Fibroblast of the aortic adventitia (primary cell): Measurements from ENCODE around the gene DNASE1L3. TPM values are rescaled to one million over a fixed set of nuclear protein-coding genes. Genes with fewer than 3 reads are reported as not detected.

Experiments
- DNase-seq: peaks from one replicate; pipeline ENCODE4 v3.0.0-alpha.2; 2010; ENCODE audit warnings: low read depth
- H3K4me3 ChIP-seq: 2 replicates; pipeline ENCODE4 v1.5.1; 2011; ENCODE audit warnings: low read depth, mild to moderate bottlenecking, control low read depth, low read length, moderate library complexity
- CTCF ChIP-seq: IDR thresholded peaks from 2 replicates; pipeline ENCODE4 v1.5.1; 2011; ENCODE audit warnings: mild to moderate bottlenecking, low read length, control low read depth, inconsistent platforms; ENCODE audit not compliant: insufficient read depth
- total RNA-seq: library from RNA; depleted of rRNA; stranded (reverse); fragments of >200 nt; gene quantifications from 2 replicates; pipeline ENCODE4 v1.2.3, GENCODE V29; 2012; ENCODE audit warnings: low replicate concordance

The DNASE1L3 gene
- total RNA-seq, 1 donor = not detected

DNA sequence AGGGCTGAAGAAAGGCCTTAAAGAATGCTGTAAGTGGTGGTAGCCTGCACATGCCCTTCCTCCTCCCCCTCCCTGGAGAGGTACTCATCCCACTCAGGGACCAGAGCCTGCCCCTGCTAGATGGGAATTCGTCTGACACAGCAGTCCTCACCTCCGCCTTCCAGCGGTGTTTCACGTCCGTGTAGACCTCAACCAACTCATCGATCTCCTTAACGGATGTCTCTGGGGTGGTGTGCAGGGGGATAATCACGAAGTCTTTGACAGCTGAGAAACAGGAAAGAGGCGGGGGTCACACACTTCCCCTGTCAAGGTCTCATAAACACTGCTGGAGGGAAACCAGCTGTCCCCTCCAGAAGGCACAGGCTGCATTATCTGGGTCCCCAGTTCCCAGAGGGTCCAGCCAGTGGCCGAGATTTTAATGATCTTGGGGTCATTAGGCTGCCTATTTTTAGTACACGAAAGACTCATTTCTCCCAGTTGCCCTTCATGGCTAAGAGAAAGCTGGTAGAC, 9.9 kb downstream of the DNASE1L3 start:
- no peak overlapping the region for H3K4me3 ChIP-seq
- TF ChIP-seq CTCF = no peak
- no peak for DNase-seq

GRCh38 chr3:58200121-58200709, 10.6 kb downstream of the DNASE1L3 start:
- no peak overlapping the region for H3K4me3 ChIP-seq
- no peak for DNase-seq
- no peak for TF ChIP-seq CTCF

GRCh38 chr3:58198804-58199203, 12.0 kb downstream of the DNASE1L3 start:
- no peak overlapping the region for H3K4me3 ChIP-seq
- TF ChIP-seq CTCF = no peak
- DNase-seq = peak; percentile 35

DNA sequence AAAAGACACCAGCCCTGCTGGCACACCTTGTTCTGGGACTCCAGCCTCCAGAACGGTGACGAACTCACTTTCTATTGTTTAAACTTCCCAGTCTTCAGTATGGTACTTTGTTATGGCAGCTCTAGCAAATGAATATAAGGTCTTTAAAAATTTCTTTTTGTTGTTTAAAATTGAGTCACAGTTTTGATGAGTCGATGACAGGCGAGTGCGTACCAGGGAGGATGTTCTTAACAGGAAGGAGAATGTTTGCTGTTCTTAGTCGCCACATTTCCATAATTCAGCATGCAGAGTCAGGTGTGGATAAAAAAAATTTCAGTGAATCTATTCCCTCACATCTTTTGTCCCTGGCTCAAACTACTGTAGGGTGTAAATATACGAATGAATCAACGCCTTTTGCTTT, 12.4 kb downstream of the DNASE1L3 start:
- TF ChIP-seq CTCF = no peak
- no peak overlapping the region for H3K4me3 ChIP-seq
- no peak for DNase-seq

DNA sequence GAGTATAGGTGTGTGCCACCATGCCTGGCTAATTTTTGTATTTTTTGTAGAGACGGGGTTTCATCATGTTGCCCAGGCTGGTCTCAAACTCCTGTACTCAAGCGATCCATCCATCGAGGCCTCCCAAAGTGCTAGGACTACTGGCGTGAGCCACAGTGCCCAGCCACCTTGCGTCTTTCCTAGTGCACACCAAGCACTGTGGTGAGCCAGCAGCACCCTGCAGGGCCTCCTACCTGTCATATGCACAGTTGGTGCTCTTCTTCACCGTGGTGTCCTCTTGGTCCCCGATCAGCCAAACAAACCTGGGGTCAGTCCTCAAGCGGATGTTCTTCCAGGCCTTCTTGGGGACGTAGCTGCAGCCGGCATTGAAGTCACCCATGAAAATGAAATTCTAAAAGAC, 13.2 kb downstream of the DNASE1L3 start:
- no peak for DNase-seq
- no peak overlapping the region for H3K4me3 ChIP-seq
- TF ChIP-seq CTCF = no peak

DNA sequence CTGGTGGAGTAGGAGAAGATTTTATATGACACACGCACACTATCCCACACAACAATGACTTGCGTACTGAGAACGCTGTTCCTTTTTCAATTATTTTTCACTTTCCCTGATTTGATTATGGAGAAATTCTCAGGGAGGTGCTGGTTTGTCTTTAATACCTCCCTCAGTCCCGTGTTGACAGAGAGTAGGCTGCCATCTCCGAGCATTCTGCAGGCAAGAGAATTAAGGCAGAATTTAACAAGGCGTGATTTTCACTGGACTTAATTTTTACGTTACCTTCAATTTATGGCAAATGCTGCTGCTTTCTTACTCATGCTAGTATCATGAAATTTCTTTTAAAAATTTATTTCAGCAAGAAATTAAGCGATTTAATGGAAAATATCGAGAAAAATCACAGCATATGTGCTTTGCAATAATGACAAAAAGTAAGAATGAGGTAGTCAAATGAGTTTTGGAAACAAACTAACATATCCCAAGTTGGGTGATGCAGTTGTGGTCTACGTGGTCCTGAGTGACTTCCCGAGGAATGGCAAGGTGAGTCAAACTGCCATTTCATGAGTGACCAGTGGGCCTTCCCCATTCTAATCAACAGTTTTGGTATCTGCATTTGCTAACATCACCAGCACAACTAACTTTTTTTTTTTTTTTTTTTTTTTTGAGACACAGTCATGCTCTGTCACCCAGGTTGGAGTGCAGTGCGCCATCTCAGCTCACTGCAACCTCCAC, 16.9 kb downstream of the DNASE1L3 start:
- TF ChIP-seq CTCF = no peak
- DNase-seq = no peak
- H3K4me3 ChIP-seq = no peak overlapping the region
